CD8-positive, alpha-beta memory T cell (primary cell): ENCODE results near the gene TVP23A. TPM values are rescaled to one million over a fixed set of nuclear protein-coding genes. Genes with fewer than 3 reads are reported as not detected.

Source experiments
- CTCF ChIA-PET: fragments of 350-600 bp; sonication (Branson Sonifier 250); formaldehyde crosslinking; loops from one replicate; lab custom pipeline; 2021; ENCODE audit warnings: antibody characterized with exemption; lab: Charles Lee
- POLR2A ChIA-PET: fragments of 350-600 bp; sonication (Branson Sonifier 250); formaldehyde crosslinking; loops from one replicate; lab custom pipeline; 2021; ENCODE audit warnings: antibody characterized with exemption; lab: Charles Lee
- DNase-seq, 5 donors: peaks; one replicate each; pipeline versions ENCODE4 v3.0.0 to v3.0.0-alpha.2; 2020 to 2022; ENCODE audit warnings: mixed read lengths in 1 of 5
- H3K27ac ChIP-seq: one replicate; pipeline ENCODE4 v1.7.0; 2013; ENCODE audit warnings: low read depth, mild to moderate bottlenecking, low read length, moderate library complexity
- H3K27me3 ChIP-seq: 2 replicates; pipeline ENCODE4 v1.7.0; 2013; ENCODE audit warnings: low read length, mild to moderate bottlenecking; ENCODE audit not compliant: insufficient read depth, poor library complexity, severe bottlenecking
- H3K36me3 ChIP-seq: 2 replicates; pipeline ENCODE4 v1.7.0; 2013; ENCODE audit warnings: mild to moderate bottlenecking, low read length, moderate library complexity; ENCODE audit not compliant: insufficient read depth
- H3K4me1 ChIP-seq: 2 replicates; pipeline ENCODE4 v1.7.0; 2013; ENCODE audit warnings: mild to moderate bottlenecking, low read length, moderate library complexity; ENCODE audit not compliant: insufficient read depth
- H3K4me3 ChIP-seq: 2 replicates; pipeline ENCODE4 v1.7.0; 2013; ENCODE audit warnings: mild to moderate bottlenecking, low read length
- H3K9me3 ChIP-seq: 2 replicates; pipeline ENCODE4 v1.7.0; 2013; ENCODE audit warnings: mild to moderate bottlenecking, low read length
- H3K27ac Mint-ChIP-seq, 8 donors: one replicate each; pipeline ENCODE4 v1.8.0; 2020 to 2021; ENCODE audit warnings: mixed read lengths in 8 of 8, mild to moderate bottlenecking in 6 of 8, inconsistent platforms in 3 of 8, moderate library complexity in 3 of 8
- H3K27me3 Mint-ChIP-seq, 2 donors: one replicate each; pipeline ENCODE4 v1.8.0; 2020 to 2021; ENCODE audit warnings: mixed read lengths in 2 of 2, mild to moderate bottlenecking in 1 of 2, moderate library complexity in 1 of 2
- H3K36me3 Mint-ChIP-seq, 3 donors: one replicate each; pipeline ENCODE4 v1.8.0; 2020 to 2021; ENCODE audit warnings: mixed read lengths in 3 of 3, inconsistent platforms in 1 of 3, mild to moderate bottlenecking in 1 of 3
- H3K4me1 Mint-ChIP-seq, 3 donors: one replicate each; pipeline ENCODE4 v1.8.0; 2020 to 2021; ENCODE audit warnings: mixed read lengths in 3 of 3, inconsistent platforms in 1 of 3, mild to moderate bottlenecking in 1 of 3
- H3K4me3 Mint-ChIP-seq, 7 donors: one replicate each; pipeline ENCODE4 v1.8.0; 2020 to 2021; ENCODE audit warnings: mixed read lengths in 7 of 7, mild to moderate bottlenecking in 6 of 7, moderate library complexity in 4 of 7, inconsistent platforms in 2 of 7
- H3K9me3 Mint-ChIP-seq, 5 donors: one replicate each; pipeline ENCODE4 v1.8.0; 2020 to 2022; ENCODE audit warnings: mixed read lengths in 5 of 5, mild to moderate bottlenecking in 3 of 5, moderate library complexity in 2 of 5, inconsistent platforms in 1 of 5
- polyA plus RNA-seq: library from polyadenylated mRNA; unstranded; fragments of 300-500 nt; fragmentation: Illumina TruSeq; gene quantifications from one replicate; pipeline ENCODE4 v1.2.3, GENCODE V29; 2021
- total RNA-seq, 2 experiments: library from RNA; stranded (reverse); gene quantifications; one replicate each; pipeline ENCODE4 v1.2.3, GENCODE V29; 2021

Gene TVP23A
- total and polyA plus RNA-seq, 3 experiments from 2014 or later = 0.26 TPM; not detected in 2

GRCh38 chr16:10728003-10728887 lies 90.3 kb downstream of the TVP23A start:
- Histone ChIP-seq H3K9me3 (no peaks in the 10 kb centered on the region), H3K27ac (no peak overlapping the region), H3K4me3 (no peak overlapping the region), H3K36me3 (no peaks in the 10 kb centered on the region), H3K4me1 (no peaks in the 10 kb centered on the region), H3K27me3 (no peaks in the 10 kb centered on the region)
- Mint-ChIP-seq H3K27me3 (no peaks in the 10 kb centered on the region), H3K27ac (no peak overlapping the region), H3K36me3 (peaks cover 0 to 3% (median 1%) of the 10 kb centered on the region in 3 donors), H3K4me1 (no peaks in the 10 kb centered on the region), H3K9me3 (peaks cover 0 to 2% (median 0%) of the 10 kb centered on the region in 5 donors), H3K4me3 (no peak overlapping the region)
- POLR2A ChIA-PET = no interaction called here
- no peak for DNase-seq
- CTCF ChIA-PET = no interaction called here

Other genes starting within 250 kb of the TVP23A start
- not detected for gene EMP2, start 238.2 kb downstream of the TVP23A start, total RNA-seq
- gene EMP2, start 238.2 kb downstream of the TVP23A start, polyA plus RNA-seq = not detected
- not detected for gene TEKT5, start 123.9 kb downstream of the TVP23A start, total RNA-seq
- not detected for gene TEKT5, start 123.9 kb downstream of the TVP23A start, polyA plus RNA-seq
- 10 to 100 TPM; 41.3 to 43.5 TPM for gene NUBP1, start 75.0 kb downstream of the TVP23A start, total RNA-seq
- 30.9 TPM for gene NUBP1, start 75.0 kb downstream of the TVP23A start, polyA plus RNA-seq
- 10 to 100 TPM; 11.9 TPM for gene CIITA, start 58.4 kb upstream of the TVP23A start, total RNA-seq
- gene CIITA, start 58.4 kb upstream of the TVP23A start, polyA plus RNA-seq = 2.8 TPM
- 10 to 100 TPM; 31.0 to 31.6 TPM for gene DEXI, start 123.7 kb upstream of the TVP23A start, total RNA-seq
- 58.9 TPM for gene DEXI, start 123.7 kb upstream of the TVP23A start, polyA plus RNA-seq
- gene CLEC16A, start 125.8 kb upstream of the TVP23A start, total RNA-seq = 10 to 100 TPM; 38.1 to 38.2 TPM
- 18.6 TPM for gene CLEC16A, start 125.8 kb upstream of the TVP23A start, polyA plus RNA-seq